SH-SY5Y (cell line): ENCODE results near the gene ARL2.

Source experiments
- GATA2 ChIP-seq: IDR thresholded peaks from 2 replicates; pipeline ENCODE4 v1.6.1; 2011; ENCODE audit warnings: mild to moderate bottlenecking, low read depth, low read length
- GATA3 ChIP-seq: IDR thresholded peaks from 2 replicates; pipeline ENCODE4 v1.6.1; 2011; ENCODE audit warnings: low read depth, mild to moderate bottlenecking, low read length, moderate library complexity

The ARL2 gene

DNA sequence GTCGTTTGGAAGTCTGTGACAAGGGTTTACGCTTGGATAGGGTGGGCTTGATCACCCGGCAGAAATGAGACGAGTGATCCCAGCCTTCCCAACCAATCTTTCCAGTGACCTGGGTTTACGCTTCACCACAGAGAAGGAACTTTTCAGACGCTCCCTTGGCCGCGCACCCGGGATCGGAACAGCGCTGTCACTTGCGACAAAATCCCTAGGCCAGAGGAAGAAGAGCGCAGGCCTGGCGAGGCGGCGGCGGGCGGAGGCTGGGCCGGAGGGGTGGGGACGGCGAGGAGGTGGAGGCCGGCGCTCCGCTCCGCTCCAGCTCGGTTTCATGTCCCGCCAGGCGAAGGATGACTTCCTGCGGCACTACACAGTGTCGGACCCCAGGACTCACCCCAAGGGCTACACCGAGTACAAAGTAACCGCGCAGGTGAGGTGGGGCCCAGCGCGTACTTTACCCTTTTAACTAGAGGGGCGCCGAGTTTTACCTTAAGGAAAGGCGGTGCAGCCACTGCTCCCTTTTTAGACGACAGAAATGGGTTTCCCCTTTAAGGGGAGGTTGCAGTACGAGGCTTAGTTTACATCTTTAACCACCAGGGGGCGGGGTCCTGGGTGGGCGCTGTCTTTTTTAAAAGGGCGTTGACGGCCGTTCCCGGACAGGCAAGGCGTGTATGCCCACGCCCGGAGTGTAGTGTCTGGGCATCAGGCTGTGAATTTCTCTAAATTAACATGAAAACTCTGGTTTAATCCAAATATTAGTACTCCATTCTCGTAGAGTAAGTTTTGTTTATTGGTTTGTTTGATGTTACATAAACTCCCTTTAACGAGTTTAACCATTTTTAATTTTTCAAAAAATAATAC, 13.5 kb downstream of the ARL2 start, which contains the start of gene SNX15:
TSS of gene SNX15 (plus strand) at position 227 of the 855 bp plus-strand sequence. CDS start at position 326, 99 bp downstream.
- TF ChIP-seq GATA2, result no peak
- TF ChIP-seq GATA3, result no peak

DNA sequence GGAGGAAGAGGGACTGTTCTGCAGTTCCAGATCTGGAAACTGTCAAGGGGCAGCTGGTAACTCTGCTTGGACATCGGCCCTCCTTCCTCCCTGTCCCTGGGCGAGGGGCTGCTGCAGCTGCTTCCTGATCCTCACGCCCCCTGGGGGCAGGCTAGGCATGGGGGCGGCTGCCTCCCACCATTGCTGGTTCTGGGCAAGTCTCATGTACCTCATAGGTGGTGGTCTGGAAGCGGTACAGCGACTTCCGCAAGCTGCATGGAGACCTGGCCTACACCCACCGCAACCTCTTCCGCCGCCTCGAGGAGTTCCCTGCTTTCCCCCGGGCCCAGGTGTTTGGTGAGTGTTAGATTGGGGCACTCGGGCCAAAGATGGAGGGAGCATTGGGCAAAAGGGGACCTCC, 18.3 kb downstream of the ARL2 start:
- TF ChIP-seq GATA3, result no peak
- TF ChIP-seq GATA2, result no peak

DNA sequence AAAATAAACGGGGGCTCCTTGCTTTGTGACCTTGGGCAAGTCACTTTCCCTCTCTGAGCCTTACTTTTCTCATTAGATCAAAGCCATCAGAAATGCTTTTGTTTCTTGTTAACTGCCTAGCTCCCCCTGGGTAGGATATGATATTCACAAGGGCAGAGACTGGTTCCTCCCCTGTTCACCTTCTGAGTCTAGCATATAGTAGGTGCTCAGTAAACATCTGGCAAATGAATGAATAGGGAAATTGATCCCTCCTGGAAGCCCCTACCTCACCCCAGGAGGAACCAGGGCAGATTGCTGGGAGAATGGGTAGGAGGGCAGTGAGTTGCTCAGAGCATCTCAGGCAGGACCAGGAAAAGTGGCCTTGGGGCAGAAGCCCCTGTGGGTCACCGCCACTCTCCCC, 20.5 kb downstream of the ARL2 start:
- TF ChIP-seq GATA2 (no peak), GATA3 (no peak)

DNA sequence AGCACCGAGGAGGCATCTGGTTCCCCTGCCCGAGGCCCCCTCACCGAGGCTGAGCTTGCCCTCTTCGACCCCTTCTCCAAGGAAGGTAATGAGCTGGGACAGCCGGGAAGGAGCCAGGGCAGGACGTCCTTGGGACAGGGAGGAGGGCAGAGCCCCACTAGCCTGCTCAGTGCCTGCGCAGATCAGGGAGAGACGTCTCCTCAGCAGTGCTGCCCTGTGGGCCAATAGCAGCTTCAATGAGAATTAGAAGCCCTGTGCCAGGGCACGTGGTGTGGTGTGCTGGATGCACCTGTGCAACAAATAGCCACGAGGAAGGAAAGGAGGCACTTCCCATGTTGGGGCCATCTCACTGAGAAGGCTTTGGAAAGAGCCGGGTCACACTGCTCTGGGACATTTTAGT, 21.6 kb downstream of the ARL2 start:
- TF ChIP-seq GATA2, result no peak
- no peak for TF ChIP-seq GATA3

DNA sequence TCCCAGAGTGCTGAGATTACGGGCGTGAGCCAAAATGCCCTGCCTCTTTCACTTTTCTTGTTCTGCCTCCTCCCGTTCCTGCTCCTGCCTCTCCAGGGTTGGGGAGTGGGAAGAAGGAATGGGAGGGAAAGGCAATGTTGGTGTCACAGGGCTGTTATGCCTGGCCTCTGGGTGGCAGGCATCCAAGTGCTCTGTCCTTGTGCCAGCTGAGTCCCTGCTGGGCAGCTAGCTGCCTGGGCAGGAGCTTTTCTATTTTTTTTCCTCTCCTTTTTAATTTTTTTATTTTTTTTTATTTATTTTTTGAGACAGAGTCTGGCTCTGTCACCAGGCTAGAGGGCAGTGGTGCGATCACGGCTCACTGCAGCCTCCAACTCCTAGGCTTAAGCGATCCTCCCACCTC, 23.0 kb downstream of the ARL2 start:
- TF ChIP-seq GATA2, result no peak
- no peak for TF ChIP-seq GATA3

DNA sequence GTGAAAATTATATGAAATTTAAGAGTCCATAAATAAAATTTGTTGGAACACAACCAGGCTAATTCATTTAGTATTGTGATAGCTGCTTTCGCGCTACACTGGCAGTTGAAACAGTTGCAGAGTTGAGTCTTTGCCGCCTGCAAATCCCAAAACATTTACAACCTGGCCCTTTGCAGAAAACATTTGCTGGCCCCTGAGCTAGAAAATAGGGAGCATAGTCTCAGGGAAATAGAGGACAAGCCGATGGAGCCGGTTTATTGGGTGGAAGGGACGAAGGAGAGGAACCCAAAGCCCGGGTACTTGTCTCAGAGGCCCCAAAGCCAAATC, 26.5 kb downstream of the ARL2 start:
- TF ChIP-seq GATA3, result no peak
- no peak for TF ChIP-seq GATA2

DNA sequence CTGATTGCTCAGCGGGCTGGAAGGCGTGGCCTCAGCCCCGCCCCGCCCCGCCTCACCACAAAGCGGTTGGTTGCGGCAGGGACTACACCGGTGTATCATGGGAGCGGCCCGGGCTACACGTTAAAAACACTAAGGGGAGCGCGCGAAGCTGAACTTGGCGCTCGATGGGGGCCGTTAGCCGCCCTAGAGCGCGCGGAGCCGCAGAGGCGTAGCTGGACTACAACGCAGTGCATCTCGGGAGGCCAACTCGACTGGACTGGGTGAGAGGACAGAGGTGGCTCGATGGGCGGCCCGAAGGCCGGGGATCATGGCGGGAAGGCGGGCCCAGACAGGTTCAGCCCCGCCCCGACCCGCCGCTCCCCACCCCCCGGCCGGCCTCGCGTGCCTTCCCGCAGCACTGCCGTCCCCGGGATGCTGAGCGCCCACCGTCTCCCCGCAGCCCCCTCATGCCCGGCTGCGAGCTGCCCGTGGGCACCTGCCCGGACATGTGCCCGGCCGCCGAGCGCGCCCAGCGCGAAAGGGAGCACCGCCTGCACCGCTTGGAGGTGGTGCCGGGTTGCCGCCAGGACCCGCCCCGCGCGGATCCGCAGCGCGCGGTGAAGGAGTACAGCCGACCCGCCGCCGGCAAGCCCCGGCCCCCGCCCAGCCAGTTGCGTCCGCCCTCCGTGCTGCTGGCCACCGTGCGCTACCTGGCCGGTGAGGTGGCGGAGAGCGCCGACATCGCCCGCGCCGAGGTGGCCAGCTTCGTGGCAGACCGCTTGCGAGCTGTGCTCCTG, 27.1 kb downstream of the ARL2 start, which contains the start of gene SAC3D1:
TSS of gene SAC3D1 (plus strand) at position 364 of the 776 bp plus-strand sequence. CDS start at position 447, 83 bp downstream.
- TF ChIP-seq GATA3 (no peak), GATA2 (no peak)

DNA sequence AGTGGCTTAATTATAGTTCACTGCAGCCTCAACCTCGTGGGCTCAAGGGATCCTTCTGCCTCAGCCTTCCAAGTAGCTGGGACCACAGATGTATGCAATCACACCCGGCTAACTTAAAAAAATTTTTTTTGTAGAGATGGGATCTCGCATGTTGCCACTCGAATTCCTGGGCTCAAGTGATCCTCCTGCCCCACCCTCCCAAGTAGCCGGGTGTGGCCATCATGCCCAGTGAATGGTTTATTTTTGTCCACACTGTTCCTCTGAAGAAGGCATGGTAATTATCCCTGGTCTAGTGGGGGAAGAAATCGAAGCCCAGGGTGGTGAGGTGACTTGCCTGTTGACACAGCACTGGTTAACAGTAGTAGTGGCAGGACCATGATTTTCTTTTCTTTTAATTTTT, 28.9 kb downstream of the ARL2 start:
- TF ChIP-seq GATA2 (no peak), GATA3 (no peak)

DNA sequence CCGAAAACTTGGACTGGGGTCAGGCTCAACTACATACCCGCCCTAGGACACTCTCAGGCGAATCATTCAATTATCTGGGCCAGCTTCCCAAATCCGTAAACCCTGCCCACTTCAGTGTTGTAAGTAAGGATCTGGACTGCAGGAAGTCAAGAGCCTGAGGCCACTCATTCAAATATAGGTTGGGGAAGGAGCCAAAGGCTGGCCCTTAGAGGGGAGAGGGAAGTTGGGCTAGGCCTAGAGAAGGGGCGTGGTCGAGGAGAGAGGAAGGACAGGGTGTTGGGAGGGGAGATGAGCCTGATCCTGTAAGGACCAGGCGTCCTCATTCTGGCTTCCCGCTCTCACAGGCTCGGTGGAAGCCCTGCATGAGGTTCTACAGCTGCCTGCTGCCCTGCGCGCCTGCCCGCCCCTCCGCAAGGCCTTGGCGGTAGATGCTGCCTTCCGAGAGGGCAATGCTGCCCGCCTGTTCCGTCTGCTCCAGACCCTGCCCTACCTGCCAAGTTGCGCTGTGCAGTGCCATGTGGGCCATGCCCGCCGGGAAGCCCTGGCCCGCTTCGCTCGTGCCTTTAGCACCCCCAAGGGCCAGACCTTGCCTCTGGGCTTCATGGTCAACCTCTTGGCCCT, 30.0 kb downstream of the ARL2 start:
- TF ChIP-seq GATA2 (no peak), GATA3 (no peak)

DNA sequence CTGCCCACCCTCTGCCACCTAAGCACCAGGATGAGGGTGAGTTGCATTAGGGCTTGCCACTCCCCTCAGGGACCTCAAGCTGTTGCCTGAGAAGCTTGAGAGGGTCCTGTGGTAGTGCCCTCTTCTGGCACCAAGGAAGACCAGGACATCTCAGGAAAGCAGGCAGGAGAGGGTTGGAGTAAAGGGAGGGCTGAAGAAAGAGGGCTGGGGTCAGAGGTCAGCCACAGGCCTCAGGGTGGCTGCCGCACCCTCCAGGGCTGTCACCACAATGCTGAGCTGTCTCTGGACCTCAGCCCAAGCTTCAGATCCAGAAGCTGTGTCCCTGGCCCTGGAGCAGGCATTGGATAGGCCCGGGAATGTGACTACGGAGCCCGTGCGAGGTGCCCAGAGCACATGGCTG, 31.1 kb downstream of the ARL2 start:
- TF ChIP-seq GATA2, result no peak
- no peak for TF ChIP-seq GATA3

DNA sequence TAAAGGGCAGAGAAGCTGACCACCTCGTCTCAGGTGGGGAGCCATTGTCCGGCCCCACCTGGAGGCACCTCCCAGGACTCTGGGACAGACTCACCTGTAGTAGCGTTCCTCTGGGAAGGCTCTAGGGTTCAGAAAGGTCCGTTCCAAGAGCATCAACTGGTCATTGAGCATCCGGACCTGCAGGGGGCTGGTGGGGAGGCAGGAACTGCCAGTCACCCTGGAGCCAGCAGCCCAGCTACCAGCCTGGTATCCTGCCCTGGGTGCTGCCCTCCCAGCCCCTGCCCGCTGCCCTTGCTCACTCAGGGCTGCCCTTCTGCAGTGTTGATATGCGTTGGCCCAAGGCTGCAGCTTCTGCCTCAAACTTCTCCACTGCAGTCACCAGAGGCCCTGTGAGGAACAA, 31.8 kb downstream of the ARL2 start:
- no peak for TF ChIP-seq GATA2
- no peak for TF ChIP-seq GATA3

DNA sequence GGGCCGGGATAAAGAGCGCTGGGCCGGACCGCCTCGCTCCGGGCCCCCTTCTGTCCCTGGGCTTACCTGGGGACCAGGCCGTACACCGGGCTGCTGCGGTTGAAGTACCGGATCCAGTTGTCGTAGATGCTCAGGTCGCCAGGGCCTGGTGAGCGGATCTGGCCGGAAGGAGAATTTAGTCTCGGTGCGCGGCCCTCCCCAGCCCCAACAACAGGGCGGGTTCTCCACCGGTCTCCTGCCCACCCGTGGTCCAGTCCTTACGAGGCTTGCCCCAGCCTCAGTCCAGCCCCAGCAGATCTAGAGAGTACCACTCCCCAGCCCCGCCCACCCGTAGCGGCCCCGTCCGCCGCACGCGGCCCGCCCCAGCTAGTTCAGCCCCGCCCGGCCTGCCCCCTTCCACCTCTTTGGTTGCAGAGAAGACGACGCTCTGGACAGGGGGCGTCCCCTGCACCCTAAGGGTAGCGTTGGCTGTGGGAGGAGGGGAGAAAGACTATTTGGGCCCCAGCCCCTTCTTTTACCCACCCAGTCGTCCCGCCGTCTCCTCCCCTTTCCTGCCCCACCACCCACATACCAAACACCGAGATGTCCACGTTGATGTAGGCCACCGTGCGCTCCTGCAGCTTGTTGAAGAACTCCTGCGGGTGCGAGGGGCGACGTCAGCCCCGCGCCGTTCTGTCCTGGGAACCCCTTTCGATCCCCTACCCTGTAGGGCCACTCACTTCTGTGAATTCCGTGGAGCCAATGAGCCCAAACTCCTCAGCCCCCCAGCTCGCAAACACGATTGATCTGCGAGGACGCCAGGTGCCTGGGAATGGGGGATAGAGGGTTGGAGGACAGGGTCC, 33.8 kb downstream of the ARL2 start:
- TF ChIP-seq GATA3 (no peak), GATA2 (no peak)

DNA sequence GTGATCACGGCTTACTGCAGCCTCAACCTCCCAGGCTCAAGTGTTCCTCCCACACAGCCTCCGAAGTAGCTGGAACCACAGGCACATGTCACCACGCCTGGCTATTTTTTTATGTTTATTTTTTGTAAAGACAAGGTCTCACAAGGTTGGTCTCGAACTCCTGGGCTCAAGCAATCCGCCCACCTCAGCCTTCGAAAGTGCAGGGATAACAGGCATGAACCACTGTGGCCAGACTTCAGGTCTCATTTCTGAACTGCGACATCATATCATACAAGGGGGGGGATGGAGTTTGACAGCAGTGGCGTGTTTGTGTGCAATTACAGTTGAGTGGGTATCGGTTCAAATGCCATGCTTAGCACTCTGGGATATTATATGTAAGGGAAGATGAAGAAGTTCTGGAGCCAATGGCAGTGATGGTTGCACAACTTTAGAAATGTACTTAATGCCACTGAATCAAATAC, 37.5 kb downstream of the ARL2 start:
- TF ChIP-seq GATA3 (no peak), GATA2 (no peak)

DNA sequence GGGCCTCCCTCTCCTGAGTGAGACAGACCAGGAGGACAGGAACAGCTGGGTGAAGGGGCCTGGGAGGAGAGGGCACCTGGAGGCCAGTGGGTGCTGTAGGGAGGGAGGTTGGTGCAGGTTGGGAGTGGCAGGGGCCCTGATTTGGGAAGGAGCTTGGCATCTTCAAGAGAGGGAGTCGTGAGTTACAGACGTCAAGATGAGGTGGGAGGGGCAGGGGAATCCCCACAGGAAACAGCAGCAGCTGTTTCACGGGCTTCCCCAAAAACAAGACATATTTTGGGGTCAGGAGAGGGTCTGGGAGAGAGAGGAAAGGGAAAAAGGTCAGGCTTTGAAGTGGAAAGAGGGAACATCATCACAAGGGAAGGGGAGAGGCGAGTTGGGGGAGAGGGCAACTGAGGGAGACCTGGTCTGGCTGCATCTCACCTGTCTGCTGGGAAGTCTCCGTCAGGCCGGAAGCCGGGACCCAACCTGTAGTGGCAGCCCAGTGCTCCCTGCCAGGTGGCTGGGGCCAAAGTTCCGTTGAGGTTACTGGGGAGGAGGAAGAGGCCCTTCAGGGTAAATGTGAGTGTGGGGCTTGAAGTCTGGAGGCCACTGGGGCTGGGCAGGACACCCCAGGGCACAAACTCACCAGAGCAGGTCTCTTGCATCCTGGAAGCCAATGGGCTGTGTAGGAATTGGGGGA, 40.0 kb downstream of the ARL2 start:
- no peak for TF ChIP-seq GATA2
- no peak for TF ChIP-seq GATA3
